WTC11 (cell line): ENCODE results near the gene RRP1B.

Experiments
- CREM ChIP-seq: sonication (generic); formaldehyde crosslinking; IDR thresholded peaks from 2 replicates; pipeline ENCODE4 v1.8.1; 2022; ENCODE audit warnings: mild to moderate bottlenecking, missing genetic modification reagents, moderate library complexity
- JAZF1 ChIP-seq: fragments of 250-450 bp; sonication (Bioruptor Pico); IDR thresholded peaks from 2 replicates; pipeline ENCODE4 v1.9.0; 2021; ENCODE audit warnings: moderate library complexity, mild to moderate bottlenecking, inconsistent platforms
- NR1H2 ChIP-seq: sonication (generic); formaldehyde crosslinking; IDR thresholded peaks from 2 replicates; pipeline ENCODE4 v1.9.0; 2021; ENCODE audit warnings: mild to moderate bottlenecking, moderate library complexity, missing genetic modification reagents
- TEAD4 ChIP-seq: sonication (generic); formaldehyde crosslinking; IDR thresholded peaks from 2 replicates; pipeline ENCODE4 v1.8.0; 2022; ENCODE audit warnings: mild to moderate bottlenecking, missing genetic modification reagents
- TF ChIP-seq, protein P1 (sequence below): fragments of 200-600 bp; IDR thresholded peaks from 2 replicates; pipeline ENCODE4 v1.8.0; 2022; ENCODE audit warnings: antibody characterized with exemption
- TF ChIP-seq, protein P2 (sequence below): sonication (generic); formaldehyde crosslinking; conservative IDR thresholded peaks from 2 replicates; pipeline ENCODE4 v1.8.1; 2022; ENCODE audit warnings: mild to moderate bottlenecking, missing genetic modification reagents
- TF ChIP-seq, protein P3 (sequence below): fragments of 250-450 bp; sonication (Bioruptor Pico); IDR thresholded peaks from 2 replicates; pipeline ENCODE4 v1.8.0; 2021; ENCODE audit warnings: mild to moderate bottlenecking
- TF ChIP-seq, protein P4 (sequence below): sonication (generic); formaldehyde crosslinking; IDR thresholded peaks from 2 replicates; pipeline ENCODE4 v1.8.1; 2023; ENCODE audit warnings: mild to moderate bottlenecking, missing genetic modification reagents, moderate library complexity
- TF ChIP-seq, protein P5 (sequence below): sonication (generic); formaldehyde crosslinking; IDR thresholded peaks from 2 replicates; pipeline ENCODE4 v1.8.0; 2022; ENCODE audit warnings: mild to moderate bottlenecking, missing genetic modification reagents

DNA sequence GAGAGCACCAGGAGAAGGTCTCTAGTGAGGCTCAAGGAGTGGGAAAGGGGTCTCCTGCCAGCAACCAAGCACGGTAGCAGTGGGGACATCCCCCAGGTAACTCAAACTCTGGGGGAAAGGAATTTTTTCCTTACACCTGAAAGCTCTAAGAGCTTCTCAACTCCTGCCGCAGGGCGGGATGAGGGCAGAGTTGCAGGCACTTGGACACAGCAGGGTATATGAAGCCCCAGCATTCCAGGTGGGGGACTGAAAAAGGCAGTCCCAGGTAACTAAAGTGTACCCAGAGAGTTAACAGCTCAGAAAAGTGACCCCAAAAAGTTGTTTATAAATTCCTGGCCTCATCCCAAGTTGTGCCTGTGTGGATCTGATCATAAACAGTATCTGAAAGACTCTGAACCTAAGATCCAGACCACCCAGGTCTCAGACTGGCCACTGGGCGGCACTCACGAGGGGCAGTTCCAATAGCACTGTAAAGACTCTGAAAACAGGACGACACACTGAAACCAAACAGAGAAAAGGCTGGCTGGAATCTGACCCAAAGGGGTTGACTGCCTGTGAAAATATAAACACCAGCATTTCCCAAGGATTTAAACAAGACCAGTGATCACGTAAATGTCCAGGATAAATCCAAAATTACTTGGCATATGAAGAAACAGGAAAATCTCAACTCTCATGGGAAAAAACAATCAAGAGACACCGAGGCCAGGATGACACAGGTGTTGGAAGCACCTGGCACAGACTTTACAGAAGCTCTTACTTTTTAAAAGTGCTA, 47.6 kb upstream of the RRP1B start:
- TF ChIP-seq, protein P1, sequence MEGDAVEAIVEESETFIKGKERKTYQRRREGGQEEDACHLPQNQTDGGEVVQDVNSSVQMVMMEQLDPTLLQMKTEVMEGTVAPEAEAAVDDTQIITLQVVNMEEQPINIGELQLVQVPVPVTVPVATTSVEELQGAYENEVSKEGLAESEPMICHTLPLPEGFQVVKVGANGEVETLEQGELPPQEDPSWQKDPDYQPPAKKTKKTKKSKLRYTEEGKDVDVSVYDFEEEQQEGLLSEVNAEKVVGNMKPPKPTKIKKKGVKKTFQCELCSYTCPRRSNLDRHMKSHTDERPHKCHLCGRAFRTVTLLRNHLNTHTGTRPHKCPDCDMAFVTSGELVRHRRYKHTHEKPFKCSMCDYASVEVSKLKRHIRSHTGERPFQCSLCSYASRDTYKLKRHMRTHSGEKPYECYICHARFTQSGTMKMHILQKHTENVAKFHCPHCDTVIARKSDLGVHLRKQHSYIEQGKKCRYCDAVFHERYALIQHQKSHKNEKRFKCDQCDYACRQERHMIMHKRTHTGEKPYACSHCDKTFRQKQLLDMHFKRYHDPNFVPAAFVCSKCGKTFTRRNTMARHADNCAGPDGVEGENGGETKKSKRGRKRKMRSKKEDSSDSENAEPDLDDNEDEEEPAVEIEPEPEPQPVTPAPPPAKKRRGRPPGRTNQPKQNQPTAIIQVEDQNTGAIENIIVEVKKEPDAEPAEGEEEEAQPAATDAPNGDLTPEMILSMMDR = peak; percentile 24; the same call in 1 of the 2 replicates
- TF ChIP-seq, protein P2, sequence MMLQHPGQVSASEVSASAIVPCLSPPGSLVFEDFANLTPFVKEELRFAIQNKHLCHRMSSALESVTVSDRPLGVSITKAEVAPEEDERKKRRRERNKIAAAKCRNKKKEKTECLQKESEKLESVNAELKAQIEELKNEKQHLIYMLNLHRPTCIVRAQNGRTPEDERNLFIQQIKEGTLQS (CRISPR knock-in tag) = no peak
- TF ChIP-seq, protein P3, sequence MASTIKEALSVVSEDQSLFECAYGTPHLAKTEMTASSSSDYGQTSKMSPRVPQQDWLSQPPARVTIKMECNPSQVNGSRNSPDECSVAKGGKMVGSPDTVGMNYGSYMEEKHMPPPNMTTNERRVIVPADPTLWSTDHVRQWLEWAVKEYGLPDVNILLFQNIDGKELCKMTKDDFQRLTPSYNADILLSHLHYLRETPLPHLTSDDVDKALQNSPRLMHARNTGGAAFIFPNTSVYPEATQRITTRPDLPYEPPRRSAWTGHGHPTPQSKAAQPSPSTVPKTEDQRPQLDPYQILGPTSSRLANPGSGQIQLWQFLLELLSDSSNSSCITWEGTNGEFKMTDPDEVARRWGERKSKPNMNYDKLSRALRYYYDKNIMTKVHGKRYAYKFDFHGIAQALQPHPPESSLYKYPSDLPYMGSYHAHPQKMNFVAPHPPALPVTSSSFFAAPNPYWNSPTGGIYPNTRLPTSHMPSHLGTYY (CRISPR knock-in tag) = no peak
- TF ChIP-seq NR1H2 (CRISPR knock-in tag) (no peak), CREM (CRISPR knock-in tag) (no peak), JAZF1 (no peak), TEAD4 (CRISPR knock-in tag) (no peak)
- TF ChIP-seq, protein P4, sequence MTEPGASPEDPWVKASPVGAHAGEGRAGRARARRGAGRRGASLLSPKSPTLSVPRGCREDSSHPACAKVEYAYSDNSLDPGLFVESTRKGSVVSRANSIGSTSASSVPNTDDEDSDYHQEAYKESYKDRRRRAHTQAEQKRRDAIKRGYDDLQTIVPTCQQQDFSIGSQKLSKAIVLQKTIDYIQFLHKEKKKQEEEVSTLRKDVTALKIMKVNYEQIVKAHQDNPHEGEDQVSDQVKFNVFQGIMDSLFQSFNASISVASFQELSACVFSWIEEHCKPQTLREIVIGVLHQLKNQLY = no peak
- TF ChIP-seq, protein P5, sequence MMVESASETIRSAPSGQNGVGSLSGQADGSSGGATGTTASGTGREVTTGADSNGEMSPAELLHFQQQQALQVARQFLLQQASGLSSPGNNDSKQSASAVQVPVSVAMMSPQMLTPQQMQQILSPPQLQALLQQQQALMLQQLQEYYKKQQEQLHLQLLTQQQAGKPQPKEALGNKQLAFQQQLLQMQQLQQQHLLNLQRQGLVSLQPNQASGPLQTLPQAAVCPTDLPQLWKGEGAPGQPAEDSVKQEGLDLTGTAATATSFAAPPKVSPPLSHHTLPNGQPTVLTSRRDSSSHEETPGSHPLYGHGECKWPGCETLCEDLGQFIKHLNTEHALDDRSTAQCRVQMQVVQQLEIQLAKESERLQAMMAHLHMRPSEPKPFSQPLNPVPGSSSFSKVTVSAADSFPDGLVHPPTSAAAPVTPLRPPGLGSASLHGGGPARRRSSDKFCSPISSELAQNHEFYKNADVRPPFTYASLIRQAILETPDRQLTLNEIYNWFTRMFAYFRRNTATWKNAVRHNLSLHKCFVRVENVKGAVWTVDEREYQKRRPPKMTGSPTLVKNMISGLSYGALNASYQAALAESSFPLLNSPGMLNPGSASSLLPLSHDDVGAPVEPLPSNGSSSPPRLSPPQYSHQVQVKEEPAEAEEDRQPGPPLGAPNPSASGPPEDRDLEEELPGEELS = no peak
